Spinal cord (tissue), 10 donors: ENCODE results near the gene SLC4A1AP. TPM values are rescaled to one million over a fixed set of nuclear protein-coding genes. Genes with fewer than 3 reads are reported as not detected.

Experiments
- DNase-seq, 6 donors: peaks; one replicate each; pipeline versions ENCODE4 v3.0.0 to v3.0.0-alpha.2; 2013 to 2015; ENCODE audit warnings: low spot score in 6 of 6, low read depth in 4 of 6
- H3K27ac ChIP-seq: one replicate; pipeline ENCODE4 v1.5.1; 2013; ENCODE audit warnings: low read depth, low read length, control low read depth
- H3K27me3 ChIP-seq: one replicate; pipeline ENCODE4 v1.6.1; 2013; ENCODE audit warnings: low read length; ENCODE audit not compliant: control insufficient read depth, insufficient read depth
- H3K36me3 ChIP-seq: one replicate; pipeline ENCODE4 v1.6.1; 2013; ENCODE audit warnings: low read length; ENCODE audit not compliant: control insufficient read depth, insufficient read depth
- H3K4me1 ChIP-seq: one replicate; pipeline ENCODE4 v1.6.1; 2013; ENCODE audit warnings: low read length; ENCODE audit not compliant: control insufficient read depth, insufficient read depth
- H3K4me3 ChIP-seq: one replicate; pipeline ENCODE4 v1.5.1; 2013; ENCODE audit warnings: low read depth, low read length, control low read depth
- H3K9me3 ChIP-seq: one replicate; pipeline ENCODE4 v1.6.1; 2013; ENCODE audit warnings: low read length; ENCODE audit not compliant: control insufficient read depth, insufficient read depth
- WGBS: methylation state at CpG from one replicate; pipeline ENCODE4 v1.1.5; 2013; ENCODE audit warnings: missing lambda C conversion rate; ENCODE audit not compliant: insufficient coverage; 5-methylcytosine and 5-hydroxymethylcytosine counted together
- polyA plus RNA-seq, 2 donors: library from polyadenylated mRNA; unstranded; fragments of 120-200 nt; gene quantifications; one replicate each; pipeline ENCODE4 v1.2.1, GENCODE V29; 2013; ENCODE audit not compliant: insufficient read length in 2 of 2
- total RNA-seq, 2 donors: library from RNA; depleted of rRNA in 1 of 2; stranded (reverse); fragments of 120-200 nt in 1 of 2; fragments of >200 nt in 1 of 2; gene quantifications; one replicate each; pipeline versions ENCODE4 v1.2.3 to v1.2.4, GENCODE V29; 2013 to 2014
- donor health status: healthy.

SLC4A1AP gene
- total and polyA plus RNA-seq, 4 donors: 28.1 to 35.5 (median 33.6) TPM

GRCh38 chr2:27708257-27708654 is 44.6 kb downstream of the SLC4A1AP start:
- WGBS: 85% methylated on average over 4 of the region's 7 CpGs
- no peaks in the 10 kb centered on the region for H3K27me3 ChIP-seq
- no peak for DNase-seq
- no peaks in the 10 kb centered on the region for H3K9me3 ChIP-seq
- H3K4me3 ChIP-seq: no peak overlapping the region
- peaks cover 3% of the 10 kb centered on the region for H3K4me1 ChIP-seq
- no peak overlapping the region for H3K27ac ChIP-seq
- H3K36me3 ChIP-seq: no peaks in the 10 kb centered on the region

- Histone ChIP-seq H3K4me3 (no peak overlapping the region), H3K9me3 (no peaks in the 10 kb centered on the region), H3K4me1 (peaks cover 3% of the 10 kb centered on the region), H3K27ac (no peak overlapping the region), H3K36me3 (no peaks in the 10 kb centered on the region), H3K27me3 (no peaks in the 10 kb centered on the region)
- no peak for DNase-seq
- WGBS: no CpG with 5 or more reads among the region's 3 CpGs
These were observed 45.0 kb downstream of the SLC4A1AP start for GRCh38 chr2:27708666-27709065.

GRCh38 chr2:27709326-27709725 is 45.6 kb downstream of the SLC4A1AP start:
- H3K27me3 ChIP-seq: no peaks in the 10 kb centered on the region
- WGBS: no CpG with 5 or more reads among the region's 2 CpGs
- peaks cover 3% of the 10 kb centered on the region for H3K4me1 ChIP-seq
- H3K4me3 ChIP-seq: no peak overlapping the region
- H3K27ac ChIP-seq: no peak overlapping the region
- H3K9me3 ChIP-seq: no peaks in the 10 kb centered on the region
- no peak for DNase-seq
- no peaks in the 10 kb centered on the region for H3K36me3 ChIP-seq

GRCh38 chr2:27709960-27710575 is 46.4 kb downstream of the SLC4A1AP start:
- no peaks in the 10 kb centered on the region for H3K36me3 ChIP-seq
- no peak for DNase-seq
- H3K4me3 ChIP-seq: no peak overlapping the region
- no peak overlapping the region for H3K27ac ChIP-seq
- no peaks in the 10 kb centered on the region for H3K27me3 ChIP-seq
- H3K4me1 ChIP-seq: peaks cover 9% of the 10 kb centered on the region
- no peaks in the 10 kb centered on the region for H3K9me3 ChIP-seq
- 86% methylated on average over 2 of the region's 7 CpGs for WGBS

- no peak overlapping the region for H3K27ac ChIP-seq
- no peaks in the 10 kb centered on the region for H3K36me3 ChIP-seq
- no peaks in the 10 kb centered on the region for H3K27me3 ChIP-seq
- no peak overlapping the region for H3K4me3 ChIP-seq
- no peak for DNase-seq
- 100% methylated on average over 4 of the region's 8 CpGs for WGBS
- H3K4me1 ChIP-seq: peaks cover 11% of the 10 kb centered on the region
- no peaks in the 10 kb centered on the region for H3K9me3 ChIP-seq
These were observed 47.1 kb downstream of the SLC4A1AP start for GRCh38 chr2:27710640-27711430.

GRCh38 chr2:27711804-27712203 is 48.1 kb downstream of the SLC4A1AP start:
- no peak overlapping the region for H3K4me3 ChIP-seq
- peaks cover 6% of the 10 kb centered on the region for H3K27me3 ChIP-seq
- H3K36me3 ChIP-seq: no peaks in the 10 kb centered on the region
- DNase-seq: no peak
- no peak overlapping the region for H3K27ac ChIP-seq
- H3K4me1 ChIP-seq: peaks cover 13% of the 10 kb centered on the region
- H3K9me3 ChIP-seq: no peaks in the 10 kb centered on the region
- 87% methylated on average over 5 of the region's 5 CpGs for WGBS

GRCh38 chr2:27712522-27712921 is 48.8 kb downstream of the SLC4A1AP start:
- WGBS: 88% methylated on average over 1 of the region's 1 CpG
- Histone ChIP-seq H3K4me3 (no peak overlapping the region), H3K27me3 (peaks cover 6% of the 10 kb centered on the region)

GRCh38 chr2:27713201-27713600 is 49.5 kb downstream of the SLC4A1AP start:
- Histone ChIP-seq H3K36me3 (no peaks in the 10 kb centered on the region), H3K27me3 (peaks cover 6% of the 10 kb centered on the region), H3K27ac (no peak overlapping the region), H3K9me3 (no peaks in the 10 kb centered on the region), H3K4me1 (peaks cover 13% of the 10 kb centered on the region), H3K4me3 (no peak overlapping the region)
- WGBS: 100% methylated on average over 5 of the region's 5 CpGs
- DNase-seq: no peak

More at GRCh38 chr2:27712522-27712921, 48.8 kb downstream of the SLC4A1AP start:
- H3K9me3 ChIP-seq: no peaks in the 10 kb centered on the region
- DNase-seq: no peak
- no peak overlapping the region for H3K27ac ChIP-seq
- no peaks in the 10 kb centered on the region for H3K36me3 ChIP-seq
- H3K4me1 ChIP-seq: peaks cover 13% of the 10 kb centered on the region

- peaks cover 13% of the 10 kb centered on the region for H3K4me1 ChIP-seq
- peaks cover 6% of the 10 kb centered on the region for H3K27me3 ChIP-seq
- no peaks in the 10 kb centered on the region for H3K9me3 ChIP-seq
- no peak overlapping the region for H3K27ac ChIP-seq
- no peaks in the 10 kb centered on the region for H3K36me3 ChIP-seq
- H3K4me3 ChIP-seq: no peak overlapping the region
- WGBS: 80% methylated on average over 1 of the region's 8 CpGs
- no peak for DNase-seq
These were observed 50.4 kb downstream of the SLC4A1AP start for GRCh38 chr2:27714053-27714452.

GRCh38 chr2:27714851-27715291 is 51.2 kb downstream of the SLC4A1AP start:
- Histone ChIP-seq H3K4me1 (peaks cover 13% of the 10 kb centered on the region), H3K36me3 (no peaks in the 10 kb centered on the region), H3K4me3 (peak overlapping the region; percentile 40), H3K27me3 (peaks cover 8% of the 10 kb centered on the region), H3K9me3 (no peaks in the 10 kb centered on the region), H3K27ac (no peak overlapping the region)
- 8% methylated on average over 10 of the region's 19 CpGs for WGBS
- no peak for DNase-seq
